Progenitor cell of endocrine pancreas (in vitro differentiated cells): ENCODE data around the gene HMGB3. TPM values are rescaled to one million over a fixed set of nuclear protein-coding genes. Genes with fewer than 3 reads are reported as not detected.
"Not testable (repeated sequence)": the region's sequence is repeated elsewhere in the genome, so short reads cannot be mapped to it uniquely, and the experiment has no call there.

Source experiments
- DNase-seq: peaks from one replicate; pipeline ENCODE4 v3.0.0; 2021; ENCODE audit warnings: low spot score; ENCODE audit not compliant: unreplicated experiment
- H3K27ac Mint-ChIP-seq: 2 replicates; pipeline ENCODE4 v1.8.0; 2021; ENCODE audit warnings: mild to moderate bottlenecking, moderate library complexity, mixed read lengths
- H3K27me3 Mint-ChIP-seq: 2 replicates; pipeline ENCODE4 v1.8.0; 2021; ENCODE audit warnings: mixed read lengths
- H3K36me3 Mint-ChIP-seq: 2 replicates; pipeline ENCODE4 v1.8.0; 2022; ENCODE audit warnings: mixed read lengths; ENCODE audit not compliant: insufficient read depth
- H3K4me1 Mint-ChIP-seq: 2 replicates; pipeline ENCODE4 v1.8.0; 2021; ENCODE audit warnings: low read depth, mixed read lengths
- H3K4me3 Mint-ChIP-seq: 2 replicates; pipeline ENCODE4 v1.8.0; 2021; ENCODE audit warnings: low read depth, mild to moderate bottlenecking, moderate library complexity, mixed read lengths
- H3K9me3 Mint-ChIP-seq: 2 replicates; pipeline ENCODE4 v1.8.0; 2021; ENCODE audit warnings: low read depth, mixed read lengths
- total RNA-seq: library from RNA; stranded (reverse); gene quantifications from 2 replicates; pipeline ENCODE4 v1.2.1, GENCODE V29; 2021
- TF ChIP-seq, protein P1 (sequence below): fragments of 200-600 bp; sonication (generic); IDR thresholded peaks from one replicate; pipeline ENCODE4 v1.5.0; 2021; ENCODE audit warnings: antibody characterized with exemption, mild to moderate bottlenecking; ENCODE audit not compliant: unreplicated experiment

The HMGB3 gene
- total RNA-seq, 1 donor from 2014 or later: 257 TPM

- DNase-seq: no peak
- no peaks in the 10 kb centered on the region for H3K4me1 Mint-ChIP-seq
- TF ChIP-seq, protein P1, sequence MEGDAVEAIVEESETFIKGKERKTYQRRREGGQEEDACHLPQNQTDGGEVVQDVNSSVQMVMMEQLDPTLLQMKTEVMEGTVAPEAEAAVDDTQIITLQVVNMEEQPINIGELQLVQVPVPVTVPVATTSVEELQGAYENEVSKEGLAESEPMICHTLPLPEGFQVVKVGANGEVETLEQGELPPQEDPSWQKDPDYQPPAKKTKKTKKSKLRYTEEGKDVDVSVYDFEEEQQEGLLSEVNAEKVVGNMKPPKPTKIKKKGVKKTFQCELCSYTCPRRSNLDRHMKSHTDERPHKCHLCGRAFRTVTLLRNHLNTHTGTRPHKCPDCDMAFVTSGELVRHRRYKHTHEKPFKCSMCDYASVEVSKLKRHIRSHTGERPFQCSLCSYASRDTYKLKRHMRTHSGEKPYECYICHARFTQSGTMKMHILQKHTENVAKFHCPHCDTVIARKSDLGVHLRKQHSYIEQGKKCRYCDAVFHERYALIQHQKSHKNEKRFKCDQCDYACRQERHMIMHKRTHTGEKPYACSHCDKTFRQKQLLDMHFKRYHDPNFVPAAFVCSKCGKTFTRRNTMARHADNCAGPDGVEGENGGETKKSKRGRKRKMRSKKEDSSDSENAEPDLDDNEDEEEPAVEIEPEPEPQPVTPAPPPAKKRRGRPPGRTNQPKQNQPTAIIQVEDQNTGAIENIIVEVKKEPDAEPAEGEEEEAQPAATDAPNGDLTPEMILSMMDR: no peak
- H3K27ac Mint-ChIP-seq: no peak overlapping the region
- H3K4me3 Mint-ChIP-seq: no peak overlapping the region
- peaks cover 7% of the 10 kb centered on the region for H3K27me3 Mint-ChIP-seq
- peaks cover 4% of the 10 kb centered on the region for H3K9me3 Mint-ChIP-seq
- H3K36me3 Mint-ChIP-seq: peaks cover 2% of the 10 kb centered on the region
Measured at GRCh38 chrX:150955590-150955989, 27.5 kb upstream of the HMGB3 start.

DNA sequence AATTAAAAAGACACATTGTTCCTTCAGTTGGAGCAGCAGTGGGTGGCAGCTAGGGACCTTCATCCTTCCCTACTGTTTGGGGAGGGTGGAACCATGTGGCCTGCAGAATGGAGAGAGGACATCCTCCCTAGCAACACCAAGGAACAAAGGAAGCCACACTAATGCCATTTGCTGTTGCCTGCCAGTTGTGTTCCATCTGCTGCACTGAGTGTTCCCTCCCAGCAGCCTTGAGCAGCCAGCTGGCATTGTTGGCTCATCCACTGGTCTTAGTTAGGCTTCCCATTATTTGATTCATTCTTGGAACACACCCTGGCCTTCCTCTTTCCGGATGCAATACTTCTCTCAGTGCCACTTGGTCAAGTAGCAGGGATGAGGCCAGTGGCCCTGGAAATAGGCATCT lies 25.0 kb upstream of the HMGB3 start:
- Mint-ChIP-seq H3K4me1 (no peaks in the 10 kb centered on the region), H3K4me3 (no peak overlapping the region), H3K27ac (no peak overlapping the region), H3K27me3 (peaks cover 7% of the 10 kb centered on the region), H3K36me3 (peaks cover 2% of the 10 kb centered on the region), H3K9me3 (peaks cover 4% of the 10 kb centered on the region)
- DNase-seq: no peak
- TF ChIP-seq, protein P1: no peak

GRCh38 chrX:150959557-150959956 lies 23.6 kb upstream of the HMGB3 start:
- Mint-ChIP-seq H3K27ac (no peak overlapping the region), H3K36me3 (peaks cover 2% of the 10 kb centered on the region), H3K4me1 (no peaks in the 10 kb centered on the region), H3K4me3 (no peak overlapping the region), H3K27me3 (peaks cover 7% of the 10 kb centered on the region), H3K9me3 (peaks cover 4% of the 10 kb centered on the region)
- TF ChIP-seq, protein P1: no peak
- no peak for DNase-seq

DNA sequence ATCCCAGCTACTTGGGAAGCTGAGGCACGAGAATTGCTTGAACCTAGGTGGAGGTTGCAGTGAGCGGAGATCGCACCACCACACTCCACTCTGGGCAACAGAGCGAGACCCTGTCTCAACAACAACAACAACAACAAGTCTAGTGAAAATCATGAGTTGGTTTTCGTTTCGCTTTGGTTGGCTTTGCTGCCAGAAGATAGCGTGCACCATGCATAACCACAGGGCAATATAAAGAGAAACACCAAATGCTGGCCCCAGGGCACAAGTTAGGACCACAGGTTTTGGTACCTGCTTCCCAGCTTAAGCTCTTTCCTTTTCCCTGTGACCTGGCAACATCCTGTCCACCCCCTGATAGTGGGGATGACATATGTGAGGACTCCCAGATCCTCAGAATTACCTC lies 21.5 kb upstream of the HMGB3 start:
- H3K4me1 Mint-ChIP-seq: peaks cover 6% of the 10 kb centered on the region

GRCh38 chrX:150964416-150964815 lies 18.7 kb upstream of the HMGB3 start:
- peaks cover 15% of the 10 kb centered on the region for H3K27me3 Mint-ChIP-seq
- H3K27ac Mint-ChIP-seq, H3K9me3 Mint-ChIP-seq, DNase-seq, H3K36me3 Mint-ChIP-seq, H3K4me3 Mint-ChIP-seq: not testable (repeated sequence)
- peaks cover 10% of the 10 kb centered on the region for H3K4me1 Mint-ChIP-seq

More for the DNA sequence above, 21.5 kb upstream of the HMGB3 start:
- DNase-seq: no peak
- TF ChIP-seq, protein P1: no peak
- no peak overlapping the region for H3K27ac Mint-ChIP-seq
- no peak overlapping the region for H3K4me3 Mint-ChIP-seq
- no peaks in the 10 kb centered on the region for H3K9me3 Mint-ChIP-seq
- H3K36me3 Mint-ChIP-seq: no peaks in the 10 kb centered on the region
- H3K27me3 Mint-ChIP-seq: peaks cover 4% of the 10 kb centered on the region

- peaks cover 10% of the 10 kb centered on the region for H3K4me1 Mint-ChIP-seq
- TF ChIP-seq, protein P1: no peak
- H3K36me3 Mint-ChIP-seq: no peaks in the 10 kb centered on the region
- peaks cover 16% of the 10 kb centered on the region for H3K27me3 Mint-ChIP-seq
- DNase-seq: no peak
- no peak overlapping the region for H3K4me3 Mint-ChIP-seq
- H3K9me3 Mint-ChIP-seq: no peaks in the 10 kb centered on the region
- H3K27ac Mint-ChIP-seq: no peak overlapping the region
Measured at GRCh38 chrX:150966235-150966634, 16.9 kb upstream of the HMGB3 start.
